Myocyte (in vitro differentiated cells): ENCODE results near the gene PDXDC1. TPM values are rescaled to one million over a fixed set of nuclear protein-coding genes. Genes with fewer than 3 reads are reported as not detected.
"Not testable (repeated sequence)": the region's sequence is repeated elsewhere in the genome, so short reads cannot be mapped to it uniquely, and the experiment has no call there.

Experiments
- DNase-seq: peaks from one replicate; pipeline ENCODE4 v3.0.0-alpha.2; 2012; ENCODE audit warnings: low read depth
- total RNA-seq: library from RNA; depleted of rRNA; stranded (reverse); fragments of >200 nt; gene quantifications from 2 replicates; pipeline ENCODE4 v1.2.3, GENCODE V29; 2014

PDXDC1 gene
- total RNA-seq, 1 donor from 2014 or later = 81.1 TPM

GRCh38 chr16:15012941-15013340, 38.1 kb downstream of the PDXDC1 start:
- not testable (repeated sequence) for DNase-seq

GRCh38 chr16:15015671-15016070, 40.8 kb downstream of the PDXDC1 start:
- DNase-seq = not testable (repeated sequence)

GRCh38 chr16:15016354-15016753, 41.5 kb downstream of the PDXDC1 start:
- peak; percentile 94 for DNase-seq

GRCh38 chr16:15016951-15017580, 42.2 kb downstream of the PDXDC1 start:
- DNase-seq = peak; percentile 95

- peak; percentile 53 for DNase-seq
Observed at GRCh38 chr16:15021429-15021828, 46.6 kb downstream of the PDXDC1 start.

- peak; percentile 67 for DNase-seq
Observed at GRCh38 chr16:15022194-15022593, 47.4 kb downstream of the PDXDC1 start.

GRCh38 chr16:15023381-15024077, 48.7 kb downstream of the PDXDC1 start:
- DNase-seq = peak; percentile 42

DNA sequence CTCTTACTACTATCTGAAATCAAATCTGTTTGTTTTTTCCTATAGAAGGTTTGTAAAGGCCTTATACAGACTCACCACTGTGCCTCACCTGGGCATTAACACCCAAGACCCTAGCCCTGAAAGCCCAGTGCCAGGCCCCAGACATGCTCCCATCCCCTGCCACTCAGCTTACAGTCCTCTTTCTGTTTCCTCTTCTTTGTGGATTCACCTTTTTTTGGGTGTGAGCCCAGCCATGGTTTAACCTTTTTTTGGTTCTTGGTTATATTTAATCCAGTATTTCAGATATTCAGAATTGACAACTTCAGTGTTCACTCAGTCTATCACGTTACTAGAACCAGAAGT, 50.0 kb downstream of the PDXDC1 start:
- not testable (repeated sequence) for DNase-seq

- DNase-seq = not testable (repeated sequence)
Observed at GRCh38 chr16:15025234-15025951, 50.6 kb downstream of the PDXDC1 start.

DNA sequence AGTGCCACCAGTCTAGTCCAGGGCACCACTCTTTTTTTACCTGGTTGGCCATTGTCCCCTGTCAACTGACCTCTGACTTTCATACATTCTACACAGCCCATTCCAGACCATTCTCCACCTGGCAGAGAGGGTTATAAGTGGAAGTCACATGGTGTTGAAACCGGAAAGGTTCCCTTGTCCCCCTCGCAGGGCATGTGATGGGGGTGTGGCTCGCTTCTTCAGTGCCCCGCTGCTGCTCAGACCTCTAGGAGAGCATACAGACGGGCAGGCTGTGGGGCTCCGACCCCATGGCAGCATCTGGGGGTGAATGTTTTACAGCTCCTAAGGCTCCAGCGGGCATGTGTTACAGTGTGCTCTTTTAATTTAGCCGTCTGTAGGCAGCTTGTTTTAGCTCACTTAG, 52.2 kb downstream of the PDXDC1 start:
- DNase-seq = not testable (repeated sequence)

- not testable (repeated sequence) for DNase-seq
Observed at GRCh38 chr16:15027503-15028344, 52.9 kb downstream of the PDXDC1 start.

DNA sequence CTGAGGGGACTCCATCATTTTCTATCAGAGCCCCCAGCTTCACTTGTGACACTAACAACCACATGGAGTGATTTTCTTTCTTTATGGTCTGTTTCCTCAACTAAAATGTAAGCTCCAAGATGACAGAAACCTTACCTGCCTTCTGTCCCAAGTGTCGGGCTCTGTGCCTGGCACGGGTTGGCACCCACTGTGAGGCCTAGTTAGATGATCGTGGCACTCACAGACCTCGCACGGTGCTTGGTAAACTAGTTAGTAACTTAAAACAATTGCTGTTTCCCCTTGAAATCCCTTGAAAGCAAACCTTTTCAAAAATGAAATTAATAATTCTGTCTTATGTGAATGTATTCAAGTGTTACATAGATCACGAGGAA, 53.5 kb downstream of the PDXDC1 start:
- not testable (repeated sequence) for DNase-seq

DNA sequence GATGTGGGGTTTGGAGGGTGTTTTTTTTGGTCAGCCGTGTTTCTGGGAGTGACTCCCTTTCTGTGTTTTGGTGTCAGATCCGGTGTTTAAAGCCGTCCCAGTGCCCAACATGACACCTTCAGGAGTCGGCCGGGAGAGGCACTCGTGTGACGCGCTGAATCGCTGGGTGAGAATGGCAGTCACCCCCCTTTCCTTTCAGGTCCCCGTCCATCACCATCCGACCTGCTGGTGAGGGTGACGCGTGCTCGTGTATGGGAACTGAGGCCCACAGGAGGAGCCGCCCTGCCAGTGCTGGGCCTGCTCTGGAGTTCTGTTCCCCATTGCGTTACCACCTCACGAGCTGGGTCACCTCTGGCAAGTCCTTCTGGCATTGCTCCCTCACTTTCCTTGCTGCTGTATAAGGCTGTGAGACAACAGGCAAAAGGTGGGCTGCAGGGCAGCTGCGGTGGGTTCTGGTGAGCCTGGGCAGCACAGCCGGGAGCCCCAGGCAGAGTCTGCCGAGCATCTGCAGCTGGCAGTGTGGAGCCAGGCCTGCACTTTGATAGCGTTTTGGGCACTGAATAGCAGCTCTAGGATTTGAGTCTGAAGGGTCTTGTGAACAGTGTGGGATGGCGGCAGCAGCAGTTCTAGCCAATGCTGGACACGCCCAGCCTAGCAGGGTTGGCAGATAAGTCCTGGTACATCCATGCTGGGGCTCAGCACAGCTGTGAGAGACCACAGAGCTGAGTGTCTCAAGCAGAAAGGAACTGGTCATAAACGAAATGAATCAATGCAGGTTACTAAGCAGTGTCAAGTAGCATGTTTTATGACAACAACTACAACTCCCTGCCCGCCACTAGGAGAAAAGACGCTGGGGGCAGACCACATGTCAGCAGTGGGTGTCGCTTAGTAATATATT, 54.2 kb downstream of the PDXDC1 start:
- peak; percentile 96 for DNase-seq

- peak; percentile 95 for DNase-seq
Observed at GRCh38 chr16:15029749-15030148, 54.9 kb downstream of the PDXDC1 start.

DNA sequence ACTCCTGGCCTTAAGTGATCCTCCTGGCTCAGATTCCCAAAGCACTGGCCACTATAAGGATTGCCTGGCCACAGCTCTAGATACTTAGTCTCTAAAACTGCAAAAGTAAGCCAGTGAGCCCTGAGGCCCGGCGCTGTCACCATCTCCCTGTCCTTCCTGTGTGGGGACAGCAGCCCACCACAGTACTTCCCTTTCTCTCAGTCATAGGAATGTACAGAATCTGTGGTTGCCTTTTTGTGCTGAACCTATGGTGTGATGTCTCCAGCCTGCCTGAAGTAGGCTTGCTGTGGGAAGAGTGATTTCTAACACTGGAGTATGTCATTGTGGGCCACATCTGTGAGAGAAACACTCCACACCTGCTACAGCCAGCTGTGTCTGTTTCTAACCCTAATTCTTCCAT, 56.4 kb downstream of the PDXDC1 start:
- no peak for DNase-seq

GRCh38 chr16:15031586-15031985, 56.8 kb downstream of the PDXDC1 start:
- no peak for DNase-seq

DNA sequence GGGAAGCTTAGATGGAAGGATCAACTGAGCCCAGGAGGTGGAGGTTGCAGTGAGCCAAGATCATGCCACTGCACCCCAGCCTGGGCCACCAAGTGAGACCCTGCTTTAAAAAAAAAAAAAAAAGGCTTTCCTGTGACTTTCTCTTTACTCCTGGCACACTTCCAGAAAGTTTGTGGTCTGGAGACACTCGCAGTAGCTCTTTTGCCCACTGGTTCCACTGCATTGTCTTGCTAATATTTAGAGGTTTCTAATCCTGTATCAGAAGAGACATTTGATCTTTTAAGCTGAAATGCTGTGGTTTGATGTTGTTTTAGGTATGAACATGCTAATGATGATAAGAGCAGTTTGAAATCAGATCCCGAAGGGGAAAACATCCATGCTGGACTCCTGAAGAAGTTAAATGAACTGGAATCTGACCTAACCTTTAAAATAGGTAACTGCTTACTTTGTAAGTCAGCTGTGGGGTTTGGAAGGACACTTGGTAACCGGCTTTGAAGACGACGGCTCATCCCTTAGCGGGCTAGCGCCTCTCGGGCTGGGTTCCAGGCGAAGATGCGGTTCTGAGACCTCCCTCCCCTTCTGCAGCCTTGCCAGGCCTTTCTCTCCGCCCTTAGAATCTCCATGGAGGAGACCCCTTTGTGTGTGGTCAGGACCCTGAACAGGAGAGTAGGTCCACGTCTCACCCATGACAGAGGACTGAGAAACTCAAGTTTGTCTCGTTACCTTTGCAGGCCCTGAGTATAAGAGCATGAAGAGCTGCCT, 57.9 kb downstream of the PDXDC1 start:
- DNase-seq = peak; percentile 65

- peak; percentile 51 for DNase-seq
Observed at GRCh38 chr16:15033309-15033707, 58.5 kb downstream of the PDXDC1 start.
